ENCODE measurements around the gene CACNA1A.

DNA sequence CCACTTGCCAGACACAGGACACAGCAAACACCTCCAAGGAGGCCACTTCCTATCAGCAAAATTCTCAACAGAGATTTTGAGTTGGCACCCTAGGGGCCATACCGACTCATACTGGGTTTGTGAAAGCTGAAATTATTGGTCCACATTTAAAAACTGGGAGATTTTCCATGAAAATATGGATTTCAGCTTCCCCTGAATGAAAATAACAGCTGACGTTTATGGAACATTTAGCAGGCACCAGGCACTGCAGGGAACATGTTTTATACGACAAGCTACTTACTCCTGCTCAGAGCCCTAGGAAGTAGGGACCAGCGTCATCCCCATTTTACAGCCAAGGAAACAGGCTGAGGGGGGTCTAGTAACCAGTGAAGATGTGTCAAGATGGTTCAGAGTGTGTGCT, 186.8 kb downstream of the CACNA1A start:
- TF ChIP-seq EZH2 (IDR thresholded peaks at IDR 0.05; ENCODE audit: insufficient read depth, poor library complexity, severe bottlenecking) = no peak
- no peak for TF ChIP-seq EZH2phosphoT487 (IDR thresholded peaks at IDR 0.05; ENCODE audit: insufficient read depth, low read depth)

Measured in GM23248 (cell line).